HS-27A (cell line): Measurements from ENCODE around the gene PCSK4.
A peak's percentile ranks its signal among the peaks of the same experiment; 100 is the strongest.
"Not testable (repeated sequence)": the region's sequence is repeated elsewhere in the genome, so short reads cannot be mapped to it uniquely, and the experiment has no call there.

Source experiments
- DNase-seq: peaks from one replicate; pipeline ENCODE4 v3.0.0-alpha.2; 2012; ENCODE audit warnings: low read depth, missing footprints

Gene PCSK4

DNA sequence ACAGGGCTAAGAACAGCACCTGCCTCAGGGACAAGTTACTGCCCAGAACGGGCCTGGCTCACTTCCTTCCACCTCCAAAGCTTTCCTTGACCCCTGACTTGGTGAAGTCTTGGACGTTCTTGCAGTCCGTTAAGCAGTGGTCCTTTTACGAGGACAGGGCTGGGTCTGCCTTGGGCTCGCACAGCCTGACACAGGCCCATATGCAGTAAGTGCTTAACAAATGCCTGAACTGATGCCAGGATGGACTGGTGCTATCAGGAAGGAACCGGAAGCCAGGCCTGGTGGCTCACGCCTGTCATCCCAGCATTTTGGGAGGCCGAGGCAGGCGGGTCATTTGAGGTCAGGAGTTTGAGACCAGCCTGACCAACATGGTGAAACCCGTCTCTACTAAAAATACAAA, 31.9 kb upstream of the PCSK4 start:
- DNase-seq: no peak

DNA sequence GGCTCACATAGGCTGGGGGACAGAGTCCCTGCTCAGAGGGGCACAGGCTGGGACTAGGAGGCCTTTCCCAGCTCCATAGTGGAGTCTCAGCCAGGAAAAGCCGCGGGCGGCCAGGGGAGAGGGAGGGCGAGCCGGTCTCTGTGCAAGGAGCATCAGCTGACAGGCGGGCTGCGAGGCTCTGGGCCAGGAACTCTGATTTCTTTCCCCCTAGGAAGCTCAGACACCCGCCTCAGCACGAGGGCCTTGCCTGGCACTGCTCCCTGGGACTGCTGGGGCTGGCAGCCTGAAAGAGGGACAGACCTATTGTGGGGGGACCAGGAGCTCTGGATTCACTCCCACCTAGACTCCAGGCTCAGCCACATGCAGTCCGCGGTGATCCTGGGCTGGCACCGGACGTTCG, 31.5 kb upstream of the PCSK4 start:
- no peak for DNase-seq

DNA sequence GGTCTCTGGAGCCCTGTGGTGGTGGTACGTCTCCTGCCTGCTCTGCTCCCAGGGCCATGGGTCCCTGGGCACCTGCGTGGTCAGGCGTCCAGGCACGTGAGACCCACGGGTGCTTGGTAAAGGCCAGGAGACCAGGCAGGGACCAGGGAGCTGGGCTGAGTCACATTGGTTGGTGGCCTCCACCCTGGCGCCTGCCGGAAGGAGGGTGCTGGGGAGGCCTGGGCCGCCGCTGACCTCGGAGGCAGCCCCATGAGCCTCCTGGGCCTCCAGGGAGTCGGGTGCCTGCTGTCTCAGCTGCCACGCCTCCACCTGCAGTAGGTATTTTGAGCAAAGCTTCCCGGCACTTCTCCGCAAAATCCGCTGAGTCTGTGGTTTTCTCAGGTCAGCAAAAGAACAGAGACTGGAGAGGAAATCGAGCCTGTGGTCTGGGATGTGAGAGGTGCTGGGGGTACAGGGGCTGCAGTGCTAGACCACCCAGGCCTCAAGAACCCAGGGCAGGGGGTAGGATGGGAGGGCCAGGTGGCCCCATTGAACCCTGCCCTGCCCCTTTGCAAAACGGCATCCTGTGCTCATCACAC, 30.1 kb upstream of the PCSK4 start:
- no peak for DNase-seq

DNA sequence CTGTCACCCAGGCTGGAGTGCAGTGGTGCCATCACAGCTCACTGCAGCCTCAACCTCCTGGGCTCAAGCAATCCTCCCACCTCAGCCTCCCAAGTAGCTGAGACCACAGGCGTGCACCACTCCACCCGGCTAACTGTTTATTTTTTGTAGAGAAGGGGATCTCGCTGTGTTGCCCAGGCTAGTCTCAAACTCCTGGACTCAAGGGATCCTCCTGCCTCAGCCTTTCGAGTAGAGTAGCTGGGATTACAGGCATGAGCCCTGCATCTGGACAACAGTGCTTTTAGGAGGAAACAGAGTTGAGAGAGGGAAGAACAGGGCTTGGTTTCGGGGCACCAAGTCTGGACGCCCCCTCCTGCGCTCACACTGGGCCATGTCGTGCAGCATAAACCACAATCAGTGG, 29.7 kb upstream of the PCSK4 start:
- not testable (repeated sequence) for DNase-seq

DNA sequence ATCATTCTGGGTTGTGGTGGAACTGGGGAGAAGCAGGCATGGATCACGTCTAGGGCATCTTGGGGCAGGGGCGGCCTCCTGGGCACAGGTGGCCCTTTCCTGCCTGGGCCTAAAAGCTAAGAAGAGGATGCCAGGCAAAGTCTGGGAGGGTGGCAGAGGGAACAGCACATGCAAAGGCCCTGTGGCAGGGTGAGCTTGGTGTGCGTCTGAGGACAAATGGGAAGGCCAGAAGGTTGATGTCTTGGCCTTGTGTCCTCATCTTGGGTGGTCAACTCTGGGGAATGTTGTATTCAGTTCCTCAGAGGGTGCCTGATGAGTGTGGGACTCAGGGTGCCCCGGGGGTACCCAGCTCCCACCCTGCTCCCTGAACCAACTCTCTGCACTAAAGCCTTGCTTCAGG, 28.3 kb upstream of the PCSK4 start:
- DNase-seq: no peak

DNA sequence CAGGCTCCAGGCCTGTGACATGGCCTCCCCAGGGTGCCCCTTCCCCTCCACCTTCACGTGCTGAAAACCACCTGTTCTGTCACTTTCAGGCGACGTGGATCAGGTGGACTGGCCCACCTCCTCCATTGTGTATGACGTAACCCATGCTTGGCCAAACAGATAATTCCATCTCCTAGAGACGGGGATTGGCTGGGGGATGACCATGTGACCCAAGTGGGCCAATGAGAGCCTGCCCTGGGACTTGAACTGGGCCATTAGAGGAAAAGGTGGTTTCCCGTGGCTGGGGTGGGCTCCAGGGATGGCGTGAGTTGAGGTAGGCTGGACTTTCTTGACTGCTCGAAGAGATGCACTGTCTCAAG, 26.2 kb upstream of the PCSK4 start:
- no peak for DNase-seq

DNA sequence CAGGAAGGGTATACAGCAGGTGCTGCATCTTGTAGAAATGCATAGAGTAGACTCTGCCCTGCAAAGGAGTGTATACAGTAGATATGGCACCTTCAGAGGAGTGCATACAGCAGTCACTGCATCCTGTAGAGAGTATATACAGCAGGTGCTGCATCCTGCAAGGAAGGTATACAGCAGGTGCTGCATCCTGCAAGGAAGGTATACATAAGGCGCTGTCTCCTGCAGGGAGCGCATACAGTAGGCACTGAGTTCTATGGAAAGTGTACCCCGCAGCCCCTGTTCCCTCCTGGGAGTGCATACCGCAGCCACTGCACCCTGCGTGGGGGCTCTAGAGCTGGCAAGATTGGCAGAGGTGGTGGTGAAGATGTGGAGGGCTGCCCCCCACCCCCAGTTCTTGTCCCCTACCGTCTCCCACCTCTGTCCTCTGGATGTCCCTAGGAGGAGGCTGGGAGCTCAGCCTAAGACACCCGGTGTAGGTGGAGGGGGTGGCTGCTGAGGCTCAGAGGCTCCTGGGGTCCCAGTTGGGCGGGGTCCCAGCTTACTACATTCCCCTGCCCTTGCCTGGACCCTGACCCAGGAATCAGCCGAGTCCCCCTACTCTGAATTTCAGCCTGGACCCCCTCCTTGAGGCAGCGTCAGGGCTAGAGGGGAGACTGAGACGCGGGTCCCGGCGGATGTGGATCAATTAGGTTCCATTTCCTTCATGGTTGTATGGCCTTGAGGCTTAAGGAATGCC, 25.0 kb upstream of the PCSK4 start:
- no peak for DNase-seq

DNA sequence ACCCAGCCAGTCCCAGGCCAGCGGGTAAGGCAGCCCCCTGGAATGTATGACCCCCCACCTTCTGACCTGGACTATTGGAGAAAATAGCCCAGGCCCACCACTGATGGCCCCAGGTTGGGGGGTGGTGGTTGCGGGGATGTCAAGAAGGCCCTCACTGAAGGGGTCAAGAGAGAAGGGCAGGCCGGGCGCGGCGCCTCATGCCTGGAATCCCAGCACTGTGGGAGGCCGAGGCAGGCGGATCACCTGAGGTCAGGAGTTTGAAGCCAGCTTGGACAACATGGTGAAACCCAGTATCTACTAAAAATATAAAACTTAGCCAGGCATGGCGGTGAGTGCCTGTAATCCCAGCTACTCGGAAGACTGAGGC, 24.1 kb upstream of the PCSK4 start:
- no peak for DNase-seq

DNA sequence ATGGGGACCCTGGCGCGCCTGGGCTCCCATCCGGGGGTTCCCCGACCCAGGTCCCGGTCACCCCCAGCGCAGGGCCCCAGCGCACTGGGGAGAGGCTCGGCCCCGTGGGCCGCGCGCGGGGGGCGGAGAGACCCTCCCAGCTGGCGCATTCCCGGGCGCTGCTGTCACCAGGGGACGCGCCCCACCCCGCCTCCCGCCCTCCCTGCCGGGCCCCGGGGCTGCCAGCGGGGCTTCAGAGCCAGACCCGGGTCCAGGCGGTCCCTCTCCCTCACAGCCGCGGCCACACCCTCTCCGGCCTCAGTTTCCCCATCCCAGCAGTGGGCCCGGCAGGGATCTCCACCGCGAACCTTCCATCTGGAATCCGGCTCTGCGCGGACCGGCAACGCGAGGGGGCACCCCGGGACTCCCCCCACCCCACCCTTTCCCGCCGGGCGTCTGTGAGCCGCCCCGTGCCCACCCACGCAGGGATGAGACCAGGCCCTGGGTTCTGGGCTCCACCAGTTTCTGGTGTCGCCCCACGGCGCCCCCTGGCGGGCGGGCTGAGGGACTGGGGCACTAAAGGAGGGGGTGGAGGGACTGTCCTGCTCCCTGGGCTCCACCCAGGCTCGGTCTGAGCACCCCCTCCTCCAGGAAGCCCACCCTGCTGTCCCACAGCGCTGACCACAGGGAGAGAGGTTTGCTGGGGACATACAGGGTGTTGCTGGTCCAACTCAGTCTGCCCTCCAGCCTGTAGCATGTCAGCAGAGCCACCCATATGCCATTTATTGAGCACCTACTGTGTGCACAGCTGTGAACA, 23.5 kb upstream of the PCSK4 start:
- no peak for DNase-seq

DNA sequence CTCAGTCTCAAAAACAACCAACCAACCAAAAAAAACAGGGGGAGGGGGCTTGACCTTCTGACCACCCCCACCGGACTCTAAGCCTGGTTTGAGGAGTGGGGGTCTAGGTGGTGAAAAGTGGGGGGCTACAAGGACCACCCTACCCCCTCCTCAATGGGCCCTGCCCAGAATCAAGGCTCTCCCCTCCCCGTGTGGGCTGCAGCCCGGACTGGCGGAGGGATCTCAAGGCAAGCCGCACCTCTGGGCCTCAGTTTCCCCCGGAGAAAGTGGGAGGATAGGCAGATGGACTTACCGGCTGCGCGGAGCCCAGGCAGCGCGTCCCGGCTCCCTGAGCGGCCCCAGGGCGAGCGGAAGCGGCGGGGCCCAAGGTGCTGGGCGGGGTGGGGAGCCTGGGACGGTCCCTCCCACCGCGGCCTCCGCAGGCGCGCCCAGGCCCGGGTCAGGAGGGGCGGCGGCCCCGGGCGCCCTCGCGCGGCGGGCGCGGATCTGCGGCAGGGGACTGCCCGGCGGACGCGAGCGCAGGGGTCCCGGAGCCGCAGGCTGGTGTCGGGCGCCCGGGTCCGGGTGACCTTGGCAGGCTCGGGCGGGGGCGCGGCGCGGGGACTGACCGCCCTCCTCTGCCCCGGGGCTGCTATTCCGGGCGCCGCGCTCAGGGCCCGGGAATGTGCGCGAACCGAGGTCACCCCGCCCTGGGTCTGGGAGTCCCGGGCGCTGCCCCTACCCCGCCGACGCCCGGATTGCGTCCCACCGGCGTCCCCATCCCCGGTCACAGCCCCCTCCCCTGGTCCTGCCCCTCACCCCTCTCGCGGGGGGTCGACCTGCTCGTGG, 22.7 kb upstream of the PCSK4 start, which contains the start of gene ADAMTSL5:
Gene ADAMTSL5, minus strand, starts transcription at position 349 of the 828 bp plus-strand sequence. CDS start 2,076 bp downstream, outside the sequence.
- DNase-seq: no peak

DNA sequence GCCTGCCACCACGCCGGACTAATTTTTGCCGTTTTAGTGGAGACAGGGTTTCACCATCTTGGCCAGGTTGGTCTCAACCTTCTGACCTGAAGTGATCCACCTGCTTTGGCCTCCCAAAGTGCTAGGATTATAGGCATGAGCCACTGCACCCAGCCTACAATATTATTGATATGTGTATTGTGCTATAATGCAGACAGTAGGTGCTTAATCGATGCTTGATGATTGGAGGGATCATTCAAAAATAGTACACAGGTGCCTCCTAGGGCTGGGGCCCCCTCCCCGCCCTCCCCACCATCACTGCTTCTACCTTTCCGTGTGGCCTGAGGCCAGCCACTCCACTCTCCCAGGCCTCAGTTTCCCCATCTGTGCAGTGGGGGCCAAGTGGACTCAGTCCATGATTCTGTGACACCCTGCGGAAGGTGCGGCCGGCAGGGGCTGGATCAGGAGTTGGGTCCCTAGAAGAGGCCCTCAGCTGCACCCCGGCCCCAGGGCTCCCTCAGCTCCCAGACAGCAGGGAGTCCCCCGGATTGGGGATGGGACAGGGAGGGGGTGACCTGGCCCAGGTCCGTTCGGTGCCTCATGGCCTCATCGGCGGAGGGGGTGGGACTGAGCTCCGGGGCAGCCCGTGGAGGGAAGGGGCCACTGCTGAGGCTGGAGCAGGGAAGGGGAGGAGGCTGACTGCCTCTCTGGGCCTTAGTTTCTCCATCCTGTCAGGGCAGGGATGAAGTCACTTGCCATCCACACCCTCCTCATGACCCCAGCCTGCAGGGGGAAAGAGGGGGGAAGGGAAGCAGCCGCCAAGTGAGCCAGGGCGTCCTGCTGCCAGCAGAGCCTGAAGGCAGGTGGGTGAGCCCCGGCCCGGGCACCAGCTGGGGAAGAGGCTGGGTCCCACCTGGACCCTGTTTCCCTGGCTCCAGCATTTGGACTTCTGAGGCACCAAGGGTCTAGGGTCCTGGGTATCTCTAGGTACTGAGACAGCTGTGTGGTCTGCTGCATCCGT, 21.5 kb upstream of the PCSK4 start:
- DNase-seq: no peak

DNA sequence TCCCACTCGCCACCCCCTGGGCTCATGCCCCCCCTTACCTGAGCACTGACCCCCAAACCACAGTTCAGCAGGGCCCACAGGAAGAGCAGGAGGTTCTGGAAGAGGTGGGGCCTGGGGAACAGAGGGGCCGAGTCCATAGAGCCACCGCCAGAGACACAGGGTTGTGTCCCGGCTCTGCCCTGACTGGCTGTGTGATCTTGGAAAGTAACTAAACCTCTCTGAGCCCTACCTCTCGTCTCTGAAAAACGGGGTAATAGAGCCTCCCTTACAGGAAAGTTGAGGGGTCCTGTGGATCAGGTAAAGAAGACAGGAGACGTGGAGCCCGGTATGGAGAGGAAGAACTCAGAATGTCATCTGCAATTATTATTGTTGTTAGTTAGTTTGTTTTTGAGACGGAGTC, 20.7 kb upstream of the PCSK4 start:
- DNase-seq: no peak

DNA sequence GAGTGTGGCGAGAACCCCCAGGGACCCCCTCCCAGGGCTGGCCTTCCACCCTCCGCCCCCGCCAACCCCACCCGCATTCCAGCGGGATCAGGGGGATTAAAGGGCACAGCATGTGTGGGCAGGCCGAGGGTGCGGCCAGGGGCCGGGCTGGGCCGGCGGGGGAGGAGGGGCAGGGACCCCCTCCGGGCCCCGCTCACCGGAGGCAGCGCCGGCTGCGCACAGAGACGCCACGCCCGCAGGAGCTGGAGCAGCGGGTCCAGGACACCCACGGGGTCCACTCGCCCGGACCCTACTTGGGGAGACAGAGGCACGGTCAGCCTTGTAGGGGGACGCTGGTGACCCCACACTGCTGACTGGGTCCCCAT, 20.3 kb upstream of the PCSK4 start:
- no peak for DNase-seq

DNA sequence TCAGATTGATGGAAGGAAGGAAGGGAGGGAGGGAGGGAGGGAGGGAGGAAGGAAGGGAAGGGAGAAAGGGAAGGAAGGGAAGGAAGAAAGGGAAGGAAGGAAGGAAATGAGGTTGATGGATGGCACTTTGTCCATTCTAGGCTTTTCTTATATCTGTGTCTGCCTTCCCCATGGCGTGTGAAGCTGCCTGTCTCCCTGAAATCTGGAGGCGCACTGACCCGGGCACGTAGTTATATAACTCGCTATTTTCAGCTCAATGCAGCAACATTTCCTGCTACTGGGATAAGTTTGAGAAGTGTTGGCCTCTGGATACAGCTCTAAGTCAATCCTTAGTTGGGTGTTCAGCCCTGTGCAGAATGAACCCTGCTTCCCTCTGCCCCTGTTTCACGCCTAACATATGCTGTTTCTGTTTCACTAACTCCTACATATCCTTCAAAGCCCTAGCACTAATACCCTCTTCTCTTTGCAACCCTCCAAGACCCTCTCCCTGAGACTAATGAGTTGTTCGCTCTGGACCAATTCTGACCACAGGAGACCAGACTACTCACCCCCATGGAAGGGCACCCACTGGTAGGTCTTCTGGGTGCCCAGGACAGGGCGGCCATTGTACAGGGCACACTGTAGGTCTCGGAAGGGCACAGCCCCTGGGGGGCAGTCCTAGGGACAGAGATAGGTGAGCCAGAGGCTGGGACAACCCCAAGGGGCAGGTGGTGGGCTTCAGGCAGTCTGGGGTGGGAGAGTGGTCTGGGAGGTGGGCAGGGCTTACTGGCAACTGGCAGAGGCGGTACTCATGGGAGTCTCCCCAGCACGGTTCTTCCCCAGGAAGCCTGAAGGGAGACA, 19.7 kb upstream of the PCSK4 start:
- no peak for DNase-seq

DNA sequence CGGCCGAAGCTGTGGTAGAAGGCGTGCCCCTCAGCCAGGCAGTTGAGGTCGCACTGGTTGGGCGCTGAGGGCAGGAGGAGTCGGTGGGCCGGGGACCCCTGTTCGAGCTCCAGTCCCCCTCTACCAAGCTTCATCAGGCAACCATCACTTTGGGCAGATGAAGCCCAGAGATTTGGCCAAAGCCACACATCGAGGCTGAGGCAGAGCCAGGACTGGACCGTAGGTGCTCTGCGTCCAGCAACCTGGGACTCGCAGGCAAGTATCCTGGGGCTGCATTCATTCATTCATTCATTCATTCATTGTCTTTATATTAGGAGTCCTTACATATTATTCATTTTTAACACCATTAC, 18.3 kb upstream of the PCSK4 start:
- no peak for DNase-seq

DNA sequence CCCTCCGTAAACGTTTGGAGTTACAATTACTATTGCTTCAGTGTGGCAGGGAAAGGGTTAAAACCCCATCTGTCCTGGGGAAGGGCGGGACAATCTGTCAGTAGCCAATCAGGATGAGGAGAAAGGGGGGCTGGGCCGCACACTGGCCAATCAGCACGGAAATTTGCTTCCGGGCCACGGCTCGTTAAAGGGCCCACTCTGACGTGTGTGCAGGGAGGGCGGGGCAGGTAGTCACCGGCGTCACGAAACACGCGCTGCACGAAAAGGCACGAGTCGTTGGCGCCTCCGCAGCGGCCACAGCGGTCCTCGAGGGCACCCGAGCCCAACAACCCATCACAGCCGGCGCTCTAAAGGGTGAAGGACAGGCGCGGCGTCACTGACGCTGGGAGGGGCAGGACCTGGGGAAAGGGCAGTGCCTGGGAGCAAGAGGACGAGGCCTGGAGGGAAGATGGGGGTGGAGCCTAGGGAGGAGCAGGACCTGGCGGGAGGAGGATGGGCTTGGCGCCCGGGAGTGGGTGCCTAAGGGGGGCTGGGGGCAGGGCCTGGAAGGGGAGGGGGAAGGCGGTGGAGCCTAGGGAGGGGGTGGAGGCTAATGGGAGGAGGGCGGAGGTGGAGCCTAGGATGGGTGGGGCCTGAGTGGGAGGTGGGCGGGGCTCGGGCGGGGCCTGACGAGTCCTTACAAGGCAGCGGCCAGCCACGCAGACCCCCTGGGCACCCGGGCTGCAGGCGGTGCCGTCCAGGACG, 17.8 kb upstream of the PCSK4 start:
- peak; percentile 68 for DNase-seq

DNA sequence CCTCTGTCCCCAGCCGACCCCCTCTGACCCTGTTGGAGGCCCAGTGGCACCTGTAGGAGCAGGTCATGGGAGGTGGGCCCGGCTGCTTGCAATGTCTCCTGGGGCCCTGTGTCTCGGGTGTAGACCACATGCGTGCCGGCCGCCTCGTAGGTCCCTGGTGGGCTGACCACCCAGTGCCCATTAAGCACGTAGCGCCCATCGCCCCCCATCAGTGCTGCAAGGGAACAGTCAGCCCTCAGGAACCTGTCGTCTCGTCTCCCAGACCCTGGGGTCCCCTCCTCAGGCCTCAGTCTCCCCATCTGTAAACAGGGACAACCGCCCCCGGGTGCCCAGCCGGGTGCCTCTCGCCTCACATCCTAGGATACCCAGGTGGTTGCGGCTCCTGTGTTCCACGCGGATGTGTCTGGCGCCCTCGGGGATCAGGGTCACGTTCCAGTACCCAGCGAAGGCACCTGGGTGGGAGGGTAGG, 17.1 kb upstream of the PCSK4 start:
- DNase-seq: no peak

DNA sequence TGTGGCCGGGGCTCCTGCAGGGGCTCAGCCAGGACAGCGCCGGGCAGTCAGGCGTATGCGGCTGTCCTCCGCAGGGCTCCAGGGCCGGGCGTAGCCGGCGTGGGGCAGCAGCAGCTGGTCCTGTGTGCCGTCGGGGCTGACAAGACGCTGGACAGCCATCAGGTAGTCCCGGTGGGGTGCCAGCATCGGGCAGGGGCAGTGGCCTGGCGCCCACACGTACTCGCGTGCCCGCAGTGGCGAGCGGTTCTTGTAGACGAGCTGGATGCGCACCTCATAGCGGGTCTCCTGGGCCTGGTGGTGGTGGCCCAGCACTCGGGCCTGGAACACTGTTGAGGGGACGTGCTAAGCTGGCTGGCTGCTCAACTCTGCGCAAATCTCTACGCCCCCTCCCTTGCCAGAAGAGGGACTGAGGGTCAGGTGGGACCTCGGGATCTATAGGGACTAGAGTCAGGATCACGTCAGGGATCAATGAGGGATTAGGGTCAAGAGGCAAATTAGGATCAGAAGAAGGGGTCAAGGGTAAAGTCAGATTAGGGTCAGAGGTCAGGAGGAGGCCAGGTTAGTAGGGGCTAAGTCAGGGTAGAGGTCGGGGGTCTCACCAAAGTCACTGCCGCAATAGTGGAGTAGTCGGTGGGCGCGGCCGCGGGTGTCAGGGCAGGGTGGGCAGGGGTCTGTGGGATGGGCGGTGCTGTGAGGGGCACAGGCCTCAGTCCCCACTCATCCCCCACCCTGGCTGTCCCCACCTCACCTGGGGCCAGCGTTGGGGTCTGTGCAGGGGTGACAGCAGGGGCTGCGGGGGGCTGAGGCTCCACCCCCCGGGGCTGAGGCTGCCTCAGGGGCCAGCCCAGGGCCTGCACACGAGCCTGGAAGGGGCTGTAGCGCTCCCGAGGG, 16.1 kb upstream of the PCSK4 start:
- DNase-seq: no peak

DNA sequence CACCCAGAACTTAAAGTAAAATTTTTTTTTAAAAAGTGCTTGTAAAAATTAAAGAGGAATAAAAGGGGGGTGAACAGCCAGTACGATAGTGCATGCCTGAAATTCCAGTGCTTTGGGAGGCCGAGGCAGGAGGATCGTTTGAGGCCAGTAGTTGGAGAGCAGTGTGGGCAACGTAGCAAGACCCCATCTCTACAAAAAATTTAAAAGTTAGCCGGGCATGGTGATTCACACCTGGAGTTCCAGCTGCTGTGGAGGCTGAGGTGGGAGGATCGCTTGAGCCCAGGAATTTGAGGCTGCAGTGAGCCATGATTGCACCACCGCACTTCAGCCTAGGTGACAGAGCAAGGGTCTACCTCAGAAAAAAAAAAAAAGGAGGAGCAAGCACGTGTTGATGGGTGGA, 14.9 kb upstream of the PCSK4 start:
- DNase-seq: no peak
